GM12878 (cell line): ENCODE results near the gene SNRNP27. TPM values are rescaled to one million over a fixed set of nuclear protein-coding genes. Genes with fewer than 3 reads are reported as not detected.

Experiments used
- CREB1 ChIP-seq: IDR thresholded peaks from 2 replicates; pipeline ENCODE4 v1.6.1; 2012; ENCODE audit warnings: low read depth, mild to moderate bottlenecking, inconsistent platforms
- E4F1 ChIP-seq: fragments of 450-650 bp; IDR thresholded peaks from 2 replicates; pipeline ENCODE4 v1.6.1; 2018; ENCODE audit warnings: borderline replicate concordance, mild to moderate bottlenecking; ENCODE audit not compliant: partially characterized antibody
- HDAC6 ChIP-seq: fragments of 200-600 bp; sonication (generic); IDR thresholded peaks from one replicate; pipeline ENCODE4 v1.8.0; 2017; ENCODE audit warnings: antibody characterized with exemption; ENCODE audit not compliant: unreplicated experiment
- HSF1 ChIP-seq: fragments of 150-350 bp; IDR thresholded peaks from 2 replicates; pipeline ENCODE4 v1.6.1; 2014; ENCODE audit warnings: mild to moderate bottlenecking, low read depth, low read length
- RB1 ChIP-seq: fragments of 450-650 bp; formaldehyde crosslinking; IDR thresholded peaks from 2 replicates; pipeline ENCODE4 v1.6.1; 2017; ENCODE audit warnings: mild to moderate bottlenecking, borderline replicate concordance
- SREBF1 ChIP-seq: IDR thresholded peaks from 2 replicates; pipeline ENCODE4 v1.6.1; 2012; ENCODE audit warnings: mild to moderate bottlenecking, low read length
- STAT3 ChIP-seq: IDR thresholded peaks from 2 replicates; pipeline ENCODE4 v1.6.1; 2011; ENCODE audit warnings: low read depth, low read length, improper control_type of control experiment
- ZBTB11 ChIP-seq: fragments of 450-650 bp; formaldehyde crosslinking; IDR thresholded peaks from 2 replicates; pipeline ENCODE4 v1.5.0; 2022; ENCODE audit warnings: mild to moderate bottlenecking, missing genetic modification characterization
- polyA plus RNA-seq, 11 experiments: library from polyadenylated mRNA; depleted of rRNA in 4 of 11; unstranded in 6 of 11; stranded (reverse) in 5 of 11; fragments of >200 nt; fragmentation: Nextera tagmentation in 4 of 11; fragmentation: Illumina TruSeq in 1 of 11; extraction: Ambion mirVana in 4 of 11; extraction: Trizol in 1 of 11; gene quantifications; 1 replicate in 1 of 11; 2 replicates in 10 of 11; pipeline versions ENCODE4 v1.2.1 to v1.2.3, GENCODE V29; 2011 to 2016; ENCODE audit warnings: inconsistent platforms in 2 of 11, missing spikeins in 2 of 11, low read depth in 1 of 11
- total RNA-seq, 4 experiments: library from RNA; depleted of rRNA in 3 of 4; stranded (reverse); fragments of >200 nt in 3 of 4; fragmentation: Illumina TruSeq in 1 of 4; extraction: Trizol in 1 of 4; gene quantifications; 2 replicates each; pipeline versions ENCODE4 v1.2.1 to v1.2.3, GENCODE V29; 2013 to 2021

The SNRNP27 gene
- total and polyA plus RNA-seq, 10 of the 15 experiments (the other 5 are each of a cell fraction or from before 2014, with no cell fraction given), result 30.6 to 89.5 (median 49.2) TPM

- TF ChIP-seq E4F1 (no peak), ZBTB11 (CRISPR knock-in tag) (no peak), SREBF1 (no peak), HDAC6 (no peak), CREB1 (no peak), RB1 (no peak), HSF1 (no peak), STAT3 (no peak)
Observed at GRCh38 chr2:69934614-69934908, 40.8 kb downstream of the SNRNP27 start (continued).
